ENCODE results near the gene PMPCA.

PMPCA gene, protein sequence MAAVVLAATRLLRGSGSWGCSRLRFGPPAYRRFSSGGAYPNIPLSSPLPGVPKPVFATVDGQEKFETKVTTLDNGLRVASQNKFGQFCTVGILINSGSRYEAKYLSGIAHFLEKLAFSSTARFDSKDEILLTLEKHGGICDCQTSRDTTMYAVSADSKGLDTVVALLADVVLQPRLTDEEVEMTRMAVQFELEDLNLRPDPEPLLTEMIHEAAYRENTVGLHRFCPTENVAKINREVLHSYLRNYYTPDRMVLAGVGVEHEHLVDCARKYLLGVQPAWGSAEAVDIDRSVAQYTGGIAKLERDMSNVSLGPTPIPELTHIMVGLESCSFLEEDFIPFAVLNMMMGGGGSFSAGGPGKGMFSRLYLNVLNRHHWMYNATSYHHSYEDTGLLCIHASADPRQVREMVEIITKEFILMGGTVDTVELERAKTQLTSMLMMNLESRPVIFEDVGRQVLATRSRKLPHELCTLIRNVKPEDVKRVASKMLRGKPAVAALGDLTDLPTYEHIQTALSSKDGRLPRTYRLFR

DNA sequence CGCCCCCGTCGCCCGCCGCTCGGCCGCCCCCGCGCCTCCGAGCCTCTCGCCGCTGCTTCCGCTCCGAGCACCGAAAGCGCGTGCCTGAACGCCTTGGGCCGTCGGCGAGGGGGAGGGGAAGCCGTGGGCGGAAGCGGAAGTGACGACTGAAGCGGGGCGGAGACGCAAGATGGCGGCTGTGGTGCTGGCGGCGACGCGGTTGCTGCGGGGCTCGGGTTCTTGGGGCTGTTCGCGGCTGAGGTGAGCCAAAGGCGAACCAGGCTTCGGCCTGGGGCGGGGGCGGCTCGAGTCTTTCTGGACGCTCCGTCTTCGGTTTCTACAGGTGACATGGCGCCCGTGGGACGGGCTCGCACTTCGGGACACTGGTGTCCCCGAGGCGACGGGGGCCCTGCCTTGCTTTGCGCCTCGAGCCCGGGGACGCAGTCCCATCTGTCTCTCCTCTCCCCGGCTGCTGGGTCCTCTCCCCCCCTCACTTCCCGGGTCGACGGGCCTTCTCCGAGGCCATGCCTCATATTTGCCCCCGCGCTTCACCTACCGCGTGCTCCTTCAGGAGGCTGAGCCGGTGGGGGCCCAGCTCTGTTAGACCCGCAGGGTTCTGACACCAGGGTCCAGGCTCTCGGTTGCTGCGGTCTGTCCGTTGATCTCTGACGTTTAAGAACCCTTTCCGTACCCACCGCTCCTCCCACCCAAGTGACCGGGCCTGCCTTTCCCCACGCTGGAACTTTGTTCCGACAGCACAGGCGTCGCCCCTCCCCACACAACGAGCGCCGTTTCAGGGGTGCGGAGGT is at the start of gene PMPCA, which contains the start of gene ENTR1:
TSS of gene PMPCA (plus strand) at position 159 of the 788 bp plus-strand sequence. CDS start at position 170, 11 bp downstream.
TSS of gene ENTR1 (minus strand) at position 115 of the 788 bp plus-strand sequence. CDS start 217 bp downstream, outside the sequence.
- TF ChIP-seq ZNF274 (IDR thresholded peaks at IDR 0.05; ENCODE audit: low read depth, low read length), result no peak
- peak within 1 kb of the TSS; percentile 81 for H3K4me3 ChIP-seq (ENCODE audit: low read length)

DNA sequence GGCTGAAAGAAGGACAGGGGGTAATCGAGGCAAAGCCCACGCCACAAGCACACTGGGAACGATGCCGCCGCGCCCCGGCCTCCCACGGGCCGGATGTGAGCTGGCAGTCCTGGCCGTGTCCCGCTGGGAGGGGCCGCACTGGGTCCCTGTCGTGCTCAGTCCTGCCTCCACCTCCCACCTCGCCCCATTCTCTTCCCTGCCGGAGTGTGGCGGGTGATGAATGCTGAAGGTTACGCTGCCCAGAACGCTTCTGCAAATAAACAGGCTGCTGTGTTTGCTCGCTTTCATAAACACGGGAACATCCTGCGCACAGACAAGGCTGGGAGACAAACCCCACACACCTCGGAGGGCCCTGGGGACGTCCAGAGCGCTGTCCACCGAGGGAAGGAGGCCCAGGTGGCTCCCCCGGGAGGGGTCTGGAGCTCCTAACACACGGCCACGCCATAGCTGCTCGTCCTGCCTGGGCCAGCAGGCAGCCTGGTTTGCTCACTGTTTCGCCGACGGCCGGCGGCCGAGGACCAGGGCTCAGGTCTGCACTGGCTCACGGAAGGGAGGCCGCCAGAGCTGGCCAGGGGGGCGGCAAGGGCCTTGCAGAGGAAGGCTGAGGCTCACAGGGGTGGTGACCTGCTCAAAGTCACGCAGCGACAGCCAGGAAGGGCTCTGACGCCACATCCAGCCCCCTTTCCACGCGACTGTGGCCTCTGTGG is 49.3 kb upstream of the PMPCA start:
- H3K4me3 ChIP-seq (ENCODE audit: low read length), result no peak overlapping the region
- no peak for TF ChIP-seq ZNF274 (IDR thresholded peaks at IDR 0.05; ENCODE audit: low read depth, low read length)

DNA sequence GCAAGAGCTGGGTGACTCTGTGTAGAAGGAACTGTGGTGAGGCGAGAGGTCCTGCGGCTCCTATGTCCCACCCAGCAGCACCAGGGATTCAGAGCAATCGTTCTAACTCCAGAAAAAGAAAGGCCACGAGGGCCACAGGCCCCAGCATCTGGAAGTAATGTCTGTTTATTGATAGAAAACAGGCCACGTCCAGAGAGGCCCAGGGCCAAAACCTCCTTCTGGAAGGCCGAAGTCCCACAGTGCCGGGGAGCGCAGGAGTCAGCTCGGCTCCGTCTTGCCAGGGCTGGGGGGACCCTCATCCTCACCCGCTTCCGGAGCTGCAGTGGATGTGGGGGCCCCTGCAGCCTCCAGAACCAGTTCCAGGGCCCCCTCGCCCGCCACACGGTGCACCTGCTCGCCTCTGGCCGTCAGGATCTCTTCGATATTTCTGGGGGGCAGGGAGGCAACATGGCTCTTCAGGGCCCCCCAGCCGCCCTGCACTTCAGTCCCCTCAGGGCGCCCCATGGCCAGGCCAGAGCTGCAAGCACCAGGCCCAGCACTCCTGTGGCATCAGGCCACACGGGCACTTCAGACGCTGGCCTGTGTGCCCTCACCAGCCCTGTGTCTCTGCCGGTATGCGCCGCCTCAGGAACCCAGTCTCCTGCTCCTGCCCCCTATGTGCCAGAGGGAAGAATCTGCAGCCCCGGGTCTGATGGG is 48.6 kb upstream of the PMPCA start:
- TF ChIP-seq ZNF274 (IDR thresholded peaks at IDR 0.05; ENCODE audit: low read depth, low read length), result no peak
- H3K4me3 ChIP-seq (ENCODE audit: low read length), result no peak overlapping the region

DNA sequence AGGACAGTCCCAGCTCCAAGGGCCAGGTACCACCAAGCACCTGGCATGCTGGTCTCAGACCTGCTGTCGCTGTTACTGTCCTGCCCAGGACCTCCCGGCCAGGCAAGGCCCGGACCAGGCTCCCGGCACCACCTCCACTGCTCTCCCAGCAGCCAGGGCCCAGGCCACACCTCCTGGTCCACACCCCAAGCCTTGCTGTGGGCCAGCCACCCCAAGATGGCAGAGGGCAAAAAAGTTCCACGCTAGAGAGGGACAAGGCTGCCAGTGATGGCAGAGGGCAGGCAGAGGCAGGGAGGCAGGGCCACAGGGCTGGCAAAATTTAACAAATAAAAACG is 48.0 kb upstream of the PMPCA start:
- no peak overlapping the region for H3K4me3 ChIP-seq (ENCODE audit: low read length)
- TF ChIP-seq ZNF274 (IDR thresholded peaks at IDR 0.05; ENCODE audit: low read depth, low read length), result no peak

DNA sequence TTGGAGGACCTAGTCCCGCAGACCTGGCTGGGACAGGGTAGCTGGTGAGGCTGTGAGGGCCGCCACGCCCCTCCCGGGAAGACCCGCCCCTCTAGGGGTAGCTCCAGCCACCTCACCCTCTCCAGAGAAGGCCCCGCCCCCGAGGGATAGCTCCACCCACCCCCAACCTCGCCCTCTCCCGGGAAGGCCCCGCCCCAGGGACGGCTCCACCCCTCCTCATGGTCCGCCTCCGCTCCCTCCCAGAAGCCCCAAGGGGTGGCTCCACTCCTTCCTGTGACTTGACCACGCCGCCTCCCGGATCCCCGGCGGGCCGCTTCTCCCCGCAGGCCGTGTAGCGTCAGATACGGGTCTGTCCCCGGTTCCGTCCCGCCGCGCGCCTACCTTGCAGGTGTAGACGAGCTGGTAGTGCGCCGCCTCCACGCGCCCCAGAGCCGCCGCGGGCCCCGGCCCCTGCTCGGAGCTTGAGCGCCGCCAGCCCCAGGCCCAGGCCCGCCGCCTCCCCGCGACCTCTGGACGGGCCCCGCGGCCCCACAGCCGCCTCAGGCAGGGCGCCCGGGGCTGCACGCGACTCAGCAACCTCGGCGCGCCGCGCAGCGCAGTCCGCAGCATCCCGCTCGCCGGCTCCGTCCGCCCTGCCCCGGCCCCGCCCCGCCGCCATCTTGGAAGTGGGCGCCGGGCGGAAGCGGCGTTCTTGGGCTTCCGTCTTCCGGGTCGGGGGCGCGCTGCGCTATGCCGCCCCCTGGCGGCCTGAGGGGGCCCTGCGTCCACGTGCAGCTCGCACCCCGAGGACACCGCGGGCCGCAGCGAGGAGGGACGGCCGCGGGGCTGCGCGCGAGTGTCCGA is 47.1 kb upstream of the PMPCA start, which contains the start of gene DNLZ:
TSS of gene DNLZ (minus strand) at position 639 of the 843 bp plus-strand sequence. CDS start at position 609, 30 bp downstream.
- no peak for TF ChIP-seq ZNF274 (IDR thresholded peaks at IDR 0.05; ENCODE audit: low read depth, low read length)
- peak within 1 kb of the TSS; percentile 88 for H3K4me3 ChIP-seq (ENCODE audit: low read length)

DNA sequence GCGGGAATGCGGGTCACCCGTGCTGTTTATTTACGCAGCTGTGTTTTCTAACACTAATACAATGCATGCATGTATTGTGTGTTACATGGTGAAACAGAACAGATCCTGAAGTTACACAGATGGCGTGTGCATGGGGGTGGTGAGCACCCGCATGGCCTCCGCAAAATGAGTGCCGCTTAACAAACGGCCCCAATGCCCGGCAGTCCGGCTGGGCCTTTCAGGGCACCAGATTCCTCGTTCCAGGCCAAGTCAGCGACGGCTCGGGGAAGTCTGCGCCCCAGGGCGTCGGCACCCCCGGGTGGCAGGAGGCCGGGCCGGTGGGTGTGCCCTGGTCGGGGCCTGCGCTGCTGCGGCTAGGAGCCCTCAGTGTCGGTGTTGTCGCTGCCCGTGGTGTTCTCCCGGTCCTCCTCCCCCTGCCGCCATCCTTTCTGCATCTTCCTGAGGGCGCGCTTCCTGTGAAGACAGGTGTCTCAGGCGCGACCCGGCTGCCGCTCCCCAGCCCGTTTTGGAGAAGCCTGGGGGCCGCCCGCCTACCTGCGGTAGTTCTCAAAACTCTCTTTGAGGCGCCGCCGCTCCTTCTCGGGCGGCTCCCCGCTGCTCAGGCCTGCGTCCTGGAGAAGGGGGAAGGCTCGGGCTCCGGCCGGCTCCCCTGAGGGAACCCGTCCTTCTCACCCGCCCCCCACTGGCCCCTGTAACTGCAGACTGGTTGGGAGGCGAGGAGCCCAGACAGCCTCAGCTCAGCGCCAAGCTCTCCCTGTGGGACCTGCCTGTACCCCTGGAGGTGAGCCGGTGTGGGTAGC is 46.3 kb upstream of the PMPCA start:
- TF ChIP-seq ZNF274 (IDR thresholded peaks at IDR 0.05; ENCODE audit: low read depth, low read length), result no peak
- H3K4me3 ChIP-seq (ENCODE audit: low read length), result no peak overlapping the region

DNA sequence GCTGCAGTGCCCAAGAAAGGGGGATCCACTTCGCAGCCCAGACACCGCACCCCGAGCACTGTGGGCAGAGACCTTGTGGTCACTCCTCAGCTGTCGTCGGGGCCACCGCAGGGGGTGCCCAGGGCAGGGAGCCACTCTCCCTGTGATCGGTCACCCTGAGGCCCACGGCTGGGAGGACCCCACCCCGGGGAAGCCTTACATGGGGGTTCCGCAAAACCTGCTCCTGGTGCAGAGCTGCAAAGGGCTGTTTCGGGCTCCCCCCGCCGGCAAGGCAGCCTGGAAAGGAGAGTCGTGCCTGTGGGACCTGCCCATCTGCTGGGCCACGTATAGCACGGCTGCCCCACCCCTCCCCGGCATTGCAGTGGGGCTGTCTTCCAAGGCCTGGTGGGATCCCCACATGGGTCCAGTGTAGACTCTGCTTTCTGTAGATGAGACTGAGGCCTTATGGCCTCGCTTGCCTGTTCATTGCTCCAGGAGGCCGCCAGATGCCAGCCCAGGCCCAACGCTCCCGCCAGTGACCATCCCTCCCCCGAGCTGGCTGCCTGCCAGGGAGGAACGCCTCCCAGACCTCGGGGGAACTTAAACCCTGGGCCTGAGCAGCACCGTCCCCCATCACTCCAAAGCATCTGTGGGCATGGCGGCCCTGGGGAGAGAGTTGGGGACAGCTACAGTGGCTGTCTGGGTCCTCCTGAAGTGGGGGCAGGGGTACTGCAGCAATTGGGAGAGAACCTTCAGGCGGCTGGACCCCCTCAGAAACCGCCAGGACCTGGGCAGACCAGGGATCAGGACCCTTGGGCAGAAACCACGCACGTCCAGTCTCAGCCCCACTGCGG is 45.3 kb upstream of the PMPCA start:
- no peak overlapping the region for H3K4me3 ChIP-seq (ENCODE audit: low read length)
- TF ChIP-seq ZNF274 (IDR thresholded peaks at IDR 0.05; ENCODE audit: low read depth, low read length), result no peak

DNA sequence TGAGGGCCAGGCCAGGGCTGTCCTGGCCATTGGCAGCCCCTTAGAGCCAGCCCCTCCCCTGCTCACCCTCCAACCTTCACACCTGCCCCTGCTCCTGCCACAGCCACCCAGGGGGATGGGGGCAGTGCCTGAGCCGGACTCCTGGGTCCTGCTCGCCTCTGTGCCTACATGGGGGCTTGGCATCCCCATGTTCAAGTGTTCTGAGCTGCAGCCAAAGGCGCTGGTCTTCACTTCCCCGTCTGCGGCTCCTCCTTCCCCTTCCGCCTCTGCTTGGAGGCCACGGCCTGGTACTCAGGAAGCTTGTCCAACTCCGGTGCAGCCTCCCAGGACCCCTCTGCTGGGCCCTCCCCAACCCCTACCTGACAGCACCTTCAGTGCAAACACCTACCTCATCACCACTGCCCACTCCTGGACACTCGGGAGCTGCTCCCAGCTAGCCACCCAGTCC is 44.7 kb upstream of the PMPCA start:
- H3K4me3 ChIP-seq (ENCODE audit: low read length), result no peak overlapping the region
- no peak for TF ChIP-seq ZNF274 (IDR thresholded peaks at IDR 0.05; ENCODE audit: low read depth, low read length)

DNA sequence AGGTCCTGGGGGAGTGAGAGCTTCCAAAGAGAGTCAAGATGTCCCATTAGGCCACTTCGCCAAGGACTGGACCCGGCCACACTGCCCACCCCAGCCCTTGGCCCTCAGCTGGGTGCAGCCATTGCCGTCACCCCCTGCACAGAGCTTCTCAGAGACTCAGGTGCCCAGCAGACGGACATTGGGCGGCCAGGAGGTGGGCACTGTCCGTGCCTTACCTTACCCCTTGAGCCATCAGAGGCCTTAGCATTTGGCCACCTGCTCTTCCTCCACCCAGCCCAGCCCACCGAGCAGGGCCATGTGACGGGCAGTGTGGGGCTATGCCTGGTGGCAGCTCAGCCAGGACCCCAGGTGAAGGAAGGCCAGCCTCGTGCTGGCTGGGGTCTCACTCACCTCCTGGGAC is 43.6 kb upstream of the PMPCA start:
- H3K4me3 ChIP-seq (ENCODE audit: low read length), result no peak overlapping the region
- no peak for TF ChIP-seq ZNF274 (IDR thresholded peaks at IDR 0.05; ENCODE audit: low read depth, low read length)

DNA sequence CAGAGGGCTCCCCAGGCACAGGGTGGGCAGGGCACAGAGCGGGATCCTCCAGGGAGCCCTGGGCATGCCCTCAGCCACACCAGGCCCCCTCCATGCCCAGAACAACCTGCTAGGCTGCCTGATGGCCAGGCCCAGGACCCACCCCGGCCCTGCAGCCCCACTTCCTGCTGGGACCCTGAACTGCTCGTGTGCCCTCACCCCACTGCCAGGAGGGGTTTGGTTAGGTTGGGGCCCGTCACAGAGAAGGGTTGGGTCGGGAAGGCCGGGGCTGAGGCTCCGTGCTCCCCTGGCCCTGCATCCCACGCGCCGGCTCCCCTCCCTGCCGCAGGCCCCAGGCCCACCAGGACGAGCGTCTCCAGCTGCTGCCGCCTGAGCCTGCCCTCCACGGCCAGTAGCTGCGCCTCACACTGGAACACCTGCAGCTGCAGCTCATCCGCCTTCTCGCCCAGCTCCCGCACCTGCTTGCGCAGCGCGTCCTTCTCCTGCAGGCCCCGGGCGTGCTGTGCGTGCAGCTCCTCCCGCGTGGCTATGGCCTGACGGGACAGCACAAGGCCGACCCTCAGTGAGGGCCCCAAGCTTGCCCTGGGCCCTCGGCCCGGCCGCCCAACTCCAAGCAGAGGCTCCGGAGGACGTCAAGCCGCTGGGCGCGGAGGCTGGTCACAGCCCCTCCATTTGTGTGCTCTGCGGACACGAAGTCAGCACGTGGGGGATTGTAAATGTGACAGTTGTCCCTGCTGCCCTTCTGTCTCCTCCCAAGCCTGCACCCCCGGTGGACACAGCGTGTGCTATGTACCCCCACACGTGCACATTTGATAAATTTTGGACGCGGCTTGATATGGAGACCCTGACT is 42.9 kb upstream of the PMPCA start:
- no peak overlapping the region for H3K4me3 ChIP-seq (ENCODE audit: low read length)
- TF ChIP-seq ZNF274 (IDR thresholded peaks at IDR 0.05; ENCODE audit: low read depth, low read length), result no peak
